Spleen (tissue), 11 donors: ENCODE results near the gene S1PR3. TPM values are rescaled to one million over a fixed set of nuclear protein-coding genes. Genes with fewer than 3 reads are reported as not detected.

ENCODE experiments used
- DNase-seq: peaks from one replicate; pipeline ENCODE4 v3.0.0-alpha.2; 2020
- H3K27ac ChIP-seq, 8 donors: fragments of 200-600 bp; sonication (generic) in 7 of 8; 1 replicate in 4 of 8; 2 replicates in 4 of 8; pipeline versions ENCODE4 v1.5.0 to v1.8.0; 2016 to 2021; ENCODE audit warnings: inconsistent platforms in 4 of 8, mild to moderate bottlenecking in 4 of 8, moderate library complexity in 1 of 8
- H3K27me3 ChIP-seq, 7 donors: fragments of 200-600 bp; sonication (generic) in 6 of 7; replicated peaks in 1 of 7; 1 replicate in 4 of 7; 2 replicates in 3 of 7; pipeline versions ENCODE4 v1.5.0 to v1.8.0; 2016 to 2021; ENCODE audit warnings: inconsistent platforms in 3 of 7, mild to moderate bottlenecking in 1 of 7
- H3K36me3 ChIP-seq, 6 donors: fragments of 200-600 bp; sonication (generic) in 5 of 6; 1 replicate in 4 of 6; 2 replicates in 2 of 6; pipeline versions ENCODE4 v1.5.0 to v1.8.0; 2016 to 2021; ENCODE audit warnings: inconsistent platforms in 2 of 6
- H3K4me1 ChIP-seq, 6 donors: fragments of 200-600 bp; sonication (generic) in 5 of 6; 1 replicate in 3 of 6; 2 replicates in 3 of 6; pipeline versions ENCODE4 v1.5.0 to v1.8.0; 2016 to 2021; ENCODE audit warnings: inconsistent platforms in 3 of 6
- H3K4me3 ChIP-seq, 8 donors: fragments of 200-600 bp; sonication (generic) in 7 of 8; 1 replicate in 4 of 8; 2 replicates in 4 of 8; pipeline versions ENCODE4 v1.5.0 to v1.8.0; 2016 to 2021; ENCODE audit warnings: inconsistent platforms in 4 of 8, mild to moderate bottlenecking in 4 of 8, moderate library complexity in 2 of 8
- H3K9me3 ChIP-seq, 8 donors: fragments of 200-600 bp; sonication (generic) in 7 of 8; 1 replicate in 4 of 8; 2 replicates in 4 of 8; pipeline versions ENCODE4 v1.5.0 to v1.8.0; 2016 to 2021; ENCODE audit warnings: inconsistent platforms in 4 of 8
- POLR2A ChIP-seq, 3 donors: fragments of 450-650 bp; IDR thresholded peaks; one replicate each; pipeline ENCODE4 v1.5.1; 2017; ENCODE audit warnings: antibody characterized with exemption in 3 of 3, mild to moderate bottlenecking in 1 of 3
- POLR2AphosphoS5 ChIP-seq, 3 donors: sonication (generic); formaldehyde crosslinking; IDR thresholded peaks; one replicate each; pipeline ENCODE4 v1.5.1; 2017; ENCODE audit warnings: antibody characterized with exemption in 3 of 3
- WGBS, 5 donors: extraction: QIAGEN DNeasy Blood & Tissue Kit in 3 of 5; methylation state at CpG; one replicate each; pipeline versions ENCODE4 v1.1.5 to v1.1.7; 2013 to 2018; 5-methylcytosine and 5-hydroxymethylcytosine counted together
- intact Hi-C: fragments of 100-400 bp; cut with DNase I; formaldehyde crosslinking; loops from one replicate; pipeline ENCODE4 v1.15.0; 2023; ENCODE audit warnings: low total_unique reads
- polyA plus RNA-seq, 3 donors: library from polyadenylated mRNA; stranded (reverse); fragments of 200-250 nt; gene quantifications; one replicate each; pipeline ENCODE4 v1.2.1, GENCODE V29; 2013
- total RNA-seq, 7 donors: library from RNA; depleted of rRNA in 3 of 7; stranded (reverse); fragments of >200 nt in 3 of 7; fragmentation: NEBNext Ultra II Directional in 4 of 7; extraction: Animal tissue kit (Norgen Biotek cat#: 25700) in 4 of 7; gene quantifications; one replicate each; pipeline versions ENCODE4 v1.1.0 to v1.2.1, GENCODE V29; 2016 to 2021
- TF ChIP-seq, protein P1 (sequence below), 11 experiments: fragments of 200-600 bp in 7 of 11; fragments of 450-650 bp in 4 of 11; sonication (generic) in 4 of 11; IDR thresholded peaks in 8 of 11; conservative IDR thresholded peaks in 3 of 11; 1 replicate in 7 of 11; 2 replicates in 4 of 11; pipeline versions ENCODE4 v1.4.0 to v1.8.0; 2016 to 2021; ENCODE audit warnings: antibody characterized with exemption in 11 of 11, inconsistent platforms in 4 of 11, mild to moderate bottlenecking in 1 of 11
- donor health status: healthy with polysubstance abuse.
- donor health status: DM: no; HTN: no; CAD: no; lungs with moderate emphysema.
- donor health status: DM: no; HTN: no; CAD: no.
- donor health status: Bipolar disorder and iron deficiency.
- donor health status: healthy.
- donor health status: DM: no; HTN: no; CAD: no.
- donor health status: DM: yes; HTN: yes; CAD: no.

Gene S1PR3
- total and polyA plus RNA-seq, 10 donors: 6.4 to 50.9 (median 34.3) TPM

DNA sequence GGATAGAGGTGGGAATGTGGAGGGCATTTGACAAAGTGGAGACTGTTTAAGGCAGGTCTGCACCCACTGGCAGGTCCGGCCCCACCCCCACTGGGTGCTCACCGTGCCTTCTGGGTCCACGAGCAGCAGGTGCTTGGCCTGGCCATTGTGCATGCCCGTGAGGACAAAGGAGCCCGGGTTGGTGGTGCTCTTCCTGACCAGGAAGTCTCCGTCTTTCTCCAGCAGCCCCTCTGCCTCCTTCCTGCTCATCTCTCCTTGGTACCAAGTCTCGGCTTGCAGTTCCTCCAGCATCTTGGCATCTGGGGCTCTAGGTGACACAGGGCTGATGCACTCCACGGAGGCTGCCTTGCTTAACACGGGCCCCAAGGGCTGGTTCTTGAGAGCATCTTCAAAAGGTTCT lies 46.6 kb downstream of the S1PR3 start:
- WGBS, 5 donors: 88 to 92% (median 91%) methylated on average over 9 of the region's 9 CpGs
- intact Hi-C loops: no loop called here
- Histone ChIP-seq H3K4me1 (peaks cover 0 to 10% (median 0%) of the 10 kb centered on the region in 6 donors), H3K36me3 (no peaks in the 10 kb centered on the region), H3K27ac (no peak overlapping the region), H3K4me3 (no peak overlapping the region), H3K9me3 (no peaks in the 10 kb centered on the region), H3K27me3 (peaks cover 0 to 7% (median 0%) of the 10 kb centered on the region in 7 donors)
- no peak for DNase-seq
- TF ChIP-seq POLR2A (IDR thresholded peaks at IDR 0.05) (no peak), POLR2AphosphoS5 (IDR thresholded peaks at IDR 0.05) (no peak)
- TF ChIP-seq, protein P1, sequence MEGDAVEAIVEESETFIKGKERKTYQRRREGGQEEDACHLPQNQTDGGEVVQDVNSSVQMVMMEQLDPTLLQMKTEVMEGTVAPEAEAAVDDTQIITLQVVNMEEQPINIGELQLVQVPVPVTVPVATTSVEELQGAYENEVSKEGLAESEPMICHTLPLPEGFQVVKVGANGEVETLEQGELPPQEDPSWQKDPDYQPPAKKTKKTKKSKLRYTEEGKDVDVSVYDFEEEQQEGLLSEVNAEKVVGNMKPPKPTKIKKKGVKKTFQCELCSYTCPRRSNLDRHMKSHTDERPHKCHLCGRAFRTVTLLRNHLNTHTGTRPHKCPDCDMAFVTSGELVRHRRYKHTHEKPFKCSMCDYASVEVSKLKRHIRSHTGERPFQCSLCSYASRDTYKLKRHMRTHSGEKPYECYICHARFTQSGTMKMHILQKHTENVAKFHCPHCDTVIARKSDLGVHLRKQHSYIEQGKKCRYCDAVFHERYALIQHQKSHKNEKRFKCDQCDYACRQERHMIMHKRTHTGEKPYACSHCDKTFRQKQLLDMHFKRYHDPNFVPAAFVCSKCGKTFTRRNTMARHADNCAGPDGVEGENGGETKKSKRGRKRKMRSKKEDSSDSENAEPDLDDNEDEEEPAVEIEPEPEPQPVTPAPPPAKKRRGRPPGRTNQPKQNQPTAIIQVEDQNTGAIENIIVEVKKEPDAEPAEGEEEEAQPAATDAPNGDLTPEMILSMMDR (IDR thresholded peaks at IDR 0.05 in 8 of 11, conservative IDR thresholded peaks at IDR 0.05 in 3 of 11): no peak

DNA sequence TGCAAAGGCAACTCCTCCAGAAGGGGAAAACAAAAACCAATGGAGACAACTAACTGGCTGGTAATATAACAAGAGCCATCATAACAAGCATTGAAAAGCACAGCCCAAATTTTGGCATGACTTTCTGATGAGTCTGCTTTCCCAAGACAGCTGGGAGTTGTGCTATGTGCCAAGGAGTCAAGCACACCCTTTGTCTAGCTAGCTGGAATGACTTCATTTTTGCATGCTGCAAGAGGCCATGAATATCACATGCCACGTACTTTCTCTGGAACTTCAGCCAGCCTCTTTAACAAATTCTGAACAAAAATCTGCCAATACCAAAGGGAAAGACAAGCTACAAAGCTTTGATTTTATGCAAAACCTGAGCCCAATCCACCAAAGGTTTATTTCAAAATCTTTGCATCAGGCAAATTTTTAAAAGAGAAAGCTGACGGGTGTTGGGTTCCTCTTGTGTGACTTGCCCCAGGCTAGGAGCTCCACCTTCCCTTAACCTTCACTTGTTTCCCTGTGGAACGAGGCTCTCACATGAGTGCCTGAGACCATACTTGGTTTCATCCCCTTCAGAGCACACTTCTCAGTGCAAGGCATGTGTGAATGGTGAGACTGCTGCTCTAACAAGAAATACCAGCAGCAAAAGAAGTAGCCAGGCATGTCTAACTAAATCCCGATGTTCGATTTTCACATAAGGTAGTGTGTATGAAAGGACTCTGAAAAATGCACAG lies 47.3 kb downstream of the S1PR3 start:
- WGBS, 5 donors: 76 to 84% (median 79%) methylated on average over 5 of the region's 5 CpGs
- Histone ChIP-seq H3K9me3 (no peaks in the 10 kb centered on the region), H3K27ac (no peak overlapping the region), H3K4me1 (peaks cover 0 to 10% (median 0%) of the 10 kb centered on the region in 6 donors), H3K4me3 (no peak overlapping the region), H3K27me3 (peaks cover 0 to 7% (median 0%) of the 10 kb centered on the region in 7 donors), H3K36me3 (no peaks in the 10 kb centered on the region)
- TF ChIP-seq, protein P1 (IDR thresholded peaks at IDR 0.05 in 8 of 11, conservative IDR thresholded peaks at IDR 0.05 in 3 of 11): no peak
- no peak for TF ChIP-seq POLR2AphosphoS5 (IDR thresholded peaks at IDR 0.05)
- TF ChIP-seq POLR2A (IDR thresholded peaks at IDR 0.05): no peak
- intact Hi-C loops: no loop called here
- DNase-seq: no peak

DNA sequence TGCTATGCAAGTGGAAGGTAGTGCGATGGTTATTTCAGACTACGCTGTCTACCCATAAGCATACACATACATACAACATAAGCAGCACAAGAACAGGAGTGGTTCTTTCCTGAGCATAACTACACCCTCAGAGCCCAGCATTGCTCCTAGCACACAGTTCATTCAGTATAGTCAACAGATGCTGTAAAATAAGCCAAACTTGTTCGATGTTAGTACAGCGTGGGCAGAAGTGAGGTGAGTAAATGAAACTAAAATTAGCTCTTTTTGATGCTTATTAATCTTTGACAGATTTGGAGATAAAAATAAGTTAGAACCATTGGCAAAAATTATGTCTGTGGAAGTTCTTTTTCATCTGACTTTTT lies 47.8 kb downstream of the S1PR3 start:
- Histone ChIP-seq H3K36me3 (no peaks in the 10 kb centered on the region), H3K27ac (no peak overlapping the region), H3K4me3 (no peak overlapping the region), H3K9me3 (no peaks in the 10 kb centered on the region), H3K27me3 (peaks cover 0 to 5% (median 0%) of the 10 kb centered on the region in 7 donors), H3K4me1 (peaks cover 0 to 10% (median 0%) of the 10 kb centered on the region in 6 donors)
- WGBS, 5 donors: 90 to 95% (median 93%) methylated on average over 4 of the region's 4 CpGs
- intact Hi-C loops: no loop called here
- TF ChIP-seq POLR2AphosphoS5 (IDR thresholded peaks at IDR 0.05): no peak
- TF ChIP-seq POLR2A (IDR thresholded peaks at IDR 0.05): no peak
- TF ChIP-seq, protein P1 (IDR thresholded peaks at IDR 0.05 in 8 of 11, conservative IDR thresholded peaks at IDR 0.05 in 3 of 11): no peak
- DNase-seq: no peak

DNA sequence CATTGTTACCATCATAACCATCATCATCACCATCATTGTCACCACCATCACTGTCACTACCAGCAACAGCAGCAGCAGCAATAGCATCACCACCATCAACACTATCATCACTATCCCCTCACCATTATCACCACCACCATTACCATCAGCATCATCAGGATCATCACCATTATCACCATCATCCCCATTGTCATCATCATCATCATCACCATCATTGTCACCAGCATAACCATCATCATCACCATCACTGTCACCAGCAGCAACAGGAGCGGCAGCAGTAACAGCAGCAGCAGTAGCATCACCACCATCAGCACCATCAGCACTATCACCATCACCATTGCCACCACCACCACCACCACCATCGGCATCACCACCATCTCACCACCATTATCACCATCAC lies 48.4 kb downstream of the S1PR3 start:
- Histone ChIP-seq H3K9me3 (no peaks in the 10 kb centered on the region), H3K4me3 (no peak overlapping the region), H3K4me1 (peaks cover 0 to 10% (median 0%) of the 10 kb centered on the region in 6 donors), H3K27ac (no peak overlapping the region), H3K36me3 (no peaks in the 10 kb centered on the region), H3K27me3 (no peaks in the 10 kb centered on the region)
- no peak for DNase-seq
- TF ChIP-seq POLR2AphosphoS5 (IDR thresholded peaks at IDR 0.05) (no peak), POLR2A (IDR thresholded peaks at IDR 0.05) (no peak)
- TF ChIP-seq, protein P1 (IDR thresholded peaks at IDR 0.05 in 8 of 11, conservative IDR thresholded peaks at IDR 0.05 in 3 of 11): no peak
- 86 to 97% (median 92%) methylated on average over 2 of the region's 2 CpGs for WGBS, 5 donors
- intact Hi-C loops: no loop called here
